GM19328 (cell line): ENCODE measurements around the gene SLC25A40.
"Not testable (repeated sequence)": the region's sequence is repeated elsewhere in the genome, so short reads cannot be mapped to it uniquely, and the experiment has no call there.

ENCODE experiments used
- ATAC-seq: cut with Tn5 transposase; IDR thresholded peaks from one replicate; pipeline ENCODE4 v1.9.1; 2021; ENCODE audit warnings: mild to moderate bottlenecking, moderate library complexity; ENCODE audit not compliant: unreplicated experiment

SLC25A40 gene

GRCh38 chr7:87872346-87872745 is 3.8 kb downstream of the SLC25A40 start:
- ATAC-seq: no peak

GRCh38 chr7:87870471-87870870 is 5.7 kb downstream of the SLC25A40 start:
- ATAC-seq: no peak

DNA sequence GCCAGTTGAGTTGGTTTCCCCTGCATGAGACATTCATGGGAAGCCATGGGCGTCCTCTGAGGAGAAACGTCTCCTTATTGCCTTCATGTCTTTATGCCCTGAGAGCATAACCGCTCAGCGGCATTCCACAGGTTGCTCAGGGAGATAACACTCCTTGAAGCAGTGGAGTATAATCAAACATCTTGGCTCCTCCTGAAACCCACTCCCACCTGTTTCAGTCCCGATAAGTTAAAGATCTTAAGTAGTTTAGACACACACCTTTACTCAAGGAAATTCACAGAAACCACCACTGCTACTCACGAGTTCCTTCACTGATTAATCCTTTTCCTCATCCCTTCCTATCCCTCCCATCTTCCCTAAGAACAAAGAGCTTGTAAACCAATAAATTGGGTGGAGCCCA is 9.6 kb downstream of the SLC25A40 start:
- not testable (repeated sequence) for ATAC-seq

DNA sequence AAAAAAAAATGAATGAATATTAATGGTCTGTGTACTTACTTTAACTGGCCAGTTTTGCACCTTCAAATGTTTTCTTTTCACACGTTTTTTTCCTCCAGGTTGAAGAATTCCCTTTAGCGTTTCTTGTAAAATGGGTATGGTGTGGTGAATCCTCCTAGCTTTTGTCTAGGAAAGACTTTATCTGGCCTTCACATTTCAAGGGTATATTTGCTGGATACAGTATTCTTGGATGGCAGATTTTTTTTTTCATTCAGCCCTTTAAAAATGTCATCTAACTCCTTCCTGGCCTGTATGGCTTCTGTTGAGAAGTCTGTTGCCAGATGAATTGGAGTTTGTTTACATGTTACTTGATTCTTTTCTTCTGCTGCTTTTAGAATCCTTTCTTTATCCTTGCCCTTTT is 10.1 kb downstream of the SLC25A40 start:
- no peak for ATAC-seq

DNA sequence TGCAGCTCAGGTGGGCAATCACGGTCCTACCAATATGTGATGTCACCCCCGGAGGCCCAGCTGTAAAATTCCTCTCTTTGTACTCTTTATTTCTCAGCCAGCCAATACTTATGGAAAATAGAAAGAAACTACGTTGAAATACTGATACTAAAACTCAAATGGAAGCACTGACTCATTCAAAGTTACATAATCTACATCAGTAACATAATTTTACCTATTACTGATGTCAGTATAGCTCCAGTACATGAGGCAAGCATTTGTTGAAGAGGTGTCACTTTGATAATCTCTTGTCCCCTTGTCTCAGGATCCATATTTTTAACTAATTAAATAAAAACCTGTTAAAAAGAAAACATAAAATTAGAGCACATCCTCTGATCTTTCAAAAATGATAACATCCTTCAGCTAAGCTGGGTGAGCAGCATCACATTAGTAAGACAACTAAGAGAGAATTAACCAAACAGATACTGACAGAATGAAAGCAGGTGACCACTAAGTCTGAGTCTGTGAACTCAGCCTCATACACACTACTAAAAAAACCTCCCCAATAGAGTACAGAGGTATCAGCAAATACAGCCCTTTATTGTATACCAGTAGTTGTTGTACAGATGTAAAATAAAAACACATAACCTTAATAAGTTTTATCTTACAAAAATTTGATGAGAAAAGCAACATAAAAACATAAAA is 17.6 kb downstream of the SLC25A40 start:
- no peak for ATAC-seq

- no peak for ATAC-seq
Observed at GRCh38 chr7:87853237-87853864, 22.8 kb downstream of the SLC25A40 start.

DNA sequence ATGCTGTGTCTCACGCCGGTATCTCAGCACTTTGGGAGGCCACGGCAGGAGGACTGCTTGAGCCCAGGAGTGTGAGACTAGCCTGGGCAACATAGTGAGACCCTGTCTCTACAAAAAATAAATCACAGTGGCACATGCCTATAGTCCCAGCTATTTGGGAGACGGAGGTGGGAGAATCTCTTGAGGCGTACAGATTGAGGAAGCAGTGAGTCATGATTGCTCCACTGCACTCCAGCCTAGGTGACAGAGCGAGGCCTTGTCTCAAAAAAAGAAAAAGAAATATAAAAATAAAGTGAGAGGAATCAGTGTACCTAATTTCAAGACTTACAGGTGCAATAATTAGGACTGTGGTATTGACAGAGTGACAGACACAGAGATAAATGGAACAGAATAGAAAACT is 23.9 kb downstream of the SLC25A40 start:
- no peak for ATAC-seq

- ATAC-seq: no peak
Observed at GRCh38 chr7:87850836-87851593, 25.1 kb downstream of the SLC25A40 start.

DNA sequence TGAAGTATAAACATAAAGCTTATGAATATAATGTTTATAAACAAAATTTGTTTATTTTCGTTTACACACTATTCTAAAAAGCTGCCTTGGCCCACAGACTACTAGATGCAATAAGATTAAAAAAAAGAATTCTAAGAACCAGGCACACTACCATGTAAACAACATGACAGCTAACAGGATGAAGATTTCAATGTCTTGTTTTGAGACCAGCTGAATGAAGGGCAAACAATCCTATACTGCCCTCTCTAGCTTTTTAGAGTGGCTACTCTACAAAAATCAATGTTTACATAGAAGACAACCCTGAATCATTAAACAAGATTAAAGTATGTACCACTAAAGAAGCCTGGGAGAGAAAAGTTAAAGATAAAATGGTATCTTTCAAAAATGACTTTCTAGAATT is 38.6 kb downstream of the SLC25A40 start:
- ATAC-seq: no peak

- ATAC-seq: no peak
Observed at GRCh38 chr7:87833130-87833529, 43.0 kb downstream of the SLC25A40 start.

DNA sequence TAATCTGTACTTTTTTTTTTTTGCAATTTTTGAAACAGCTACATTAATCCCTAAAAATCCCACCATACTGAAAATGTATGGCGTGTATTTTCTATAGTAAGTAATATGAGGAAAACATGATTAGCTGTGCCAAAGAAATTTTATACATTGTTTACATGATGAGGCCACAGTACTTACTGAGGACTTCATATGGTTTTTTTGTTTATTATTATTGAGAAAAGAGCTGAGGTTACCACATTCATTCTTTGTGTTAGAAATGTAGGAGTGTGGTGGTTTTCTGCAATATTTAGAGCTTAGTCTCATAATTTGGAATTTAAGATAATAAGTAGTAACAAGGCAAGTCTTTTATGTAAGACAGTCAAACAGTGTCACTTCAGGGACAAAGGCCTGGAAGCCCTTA is 45.1 kb downstream of the SLC25A40 start:
- ATAC-seq: no peak

DNA sequence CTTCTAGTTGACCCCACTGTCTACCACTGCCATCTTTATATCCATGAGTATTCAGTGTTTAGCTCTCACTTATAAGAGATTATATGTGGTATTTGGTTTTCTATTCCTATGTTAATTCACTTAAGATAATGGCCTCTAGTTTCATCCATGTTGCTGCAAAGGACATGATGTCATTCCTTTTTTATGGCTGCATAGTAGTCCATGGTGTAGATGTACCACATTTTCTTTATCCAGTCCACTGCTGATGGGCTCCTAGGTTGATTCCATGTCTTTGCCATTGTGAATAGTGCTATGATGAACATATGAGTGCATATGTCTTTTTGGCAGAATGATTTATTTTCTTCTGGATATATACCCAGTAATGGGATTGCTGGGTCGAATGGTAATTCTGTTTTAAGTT is 47.8 kb downstream of the SLC25A40 start:
- ATAC-seq: not testable (repeated sequence)

DNA sequence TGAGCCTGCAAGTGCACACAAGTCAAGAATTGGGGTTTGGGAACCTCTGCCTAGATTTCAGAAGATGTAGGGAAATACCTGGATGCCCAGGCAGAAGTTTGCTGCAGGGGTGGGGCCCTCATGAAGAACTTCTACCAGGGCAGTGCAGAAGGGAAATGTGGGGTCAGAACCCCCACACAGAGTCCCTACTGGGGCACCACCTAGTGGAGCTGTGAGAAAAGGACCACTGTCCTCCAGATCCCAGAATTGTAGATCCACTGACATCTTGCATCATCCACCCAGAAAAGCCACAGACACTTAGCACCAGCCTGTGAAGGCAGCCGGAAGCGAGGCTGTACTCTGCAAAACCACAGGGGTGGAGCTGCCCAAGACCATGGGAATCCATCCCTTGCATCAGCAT is 50.8 kb downstream of the SLC25A40 start:
- ATAC-seq: not testable (repeated sequence)

GRCh38 chr7:87822056-87822455 is 54.1 kb downstream of the SLC25A40 start:
- ATAC-seq: not testable (repeated sequence)

DNA sequence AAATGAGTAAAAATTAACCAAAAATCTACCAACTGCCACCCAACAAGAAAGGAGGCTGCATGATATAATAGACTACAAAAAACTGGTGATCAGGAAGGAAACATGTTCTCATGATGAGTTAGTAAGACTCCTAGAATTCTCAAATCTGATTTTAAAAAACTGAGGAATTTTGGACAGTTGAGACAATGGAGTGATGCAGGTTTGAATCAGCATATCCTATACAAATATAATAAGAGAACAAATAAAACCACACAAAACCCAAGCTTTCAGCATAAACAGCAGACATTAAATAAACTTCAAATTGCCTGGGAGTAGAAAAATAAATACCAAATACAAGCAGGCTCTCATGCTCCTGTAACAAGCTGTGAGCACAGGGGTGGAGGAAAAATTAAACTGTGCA is 57.8 kb downstream of the SLC25A40 start:
- ATAC-seq: no peak

GRCh38 chr7:87816389-87816788 is 59.8 kb downstream of the SLC25A40 start:
- no peak for ATAC-seq

GRCh38 chr7:87810726-87811125 is 65.4 kb downstream of the SLC25A40 start:
- no peak for ATAC-seq

GRCh38 chr7:87810130-87810529 is 66.0 kb downstream of the SLC25A40 start:
- no peak for ATAC-seq

DNA sequence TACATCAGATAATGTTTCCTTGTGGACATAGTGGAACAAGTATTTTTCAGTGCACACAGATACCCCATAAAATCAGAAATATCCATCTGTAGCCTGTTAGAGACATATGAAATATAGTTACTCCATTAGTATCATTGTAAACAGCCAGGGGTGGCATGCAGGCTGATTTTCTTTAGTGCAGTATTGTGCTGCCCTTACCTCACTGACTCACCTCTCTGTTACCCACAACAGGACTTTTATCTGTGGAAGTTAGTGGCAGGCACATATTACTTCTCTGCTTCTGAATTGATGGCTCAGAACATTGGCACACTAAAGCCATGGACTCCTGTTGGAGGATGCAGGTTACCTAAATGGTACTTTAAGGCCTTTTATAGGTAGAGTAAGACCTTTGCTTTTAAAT is 70.0 kb downstream of the SLC25A40 start:
- ATAC-seq: no peak

GRCh38 chr7:87797798-87798403 is 78.3 kb downstream of the SLC25A40 start:
- ATAC-seq: peak; percentile 89

DNA sequence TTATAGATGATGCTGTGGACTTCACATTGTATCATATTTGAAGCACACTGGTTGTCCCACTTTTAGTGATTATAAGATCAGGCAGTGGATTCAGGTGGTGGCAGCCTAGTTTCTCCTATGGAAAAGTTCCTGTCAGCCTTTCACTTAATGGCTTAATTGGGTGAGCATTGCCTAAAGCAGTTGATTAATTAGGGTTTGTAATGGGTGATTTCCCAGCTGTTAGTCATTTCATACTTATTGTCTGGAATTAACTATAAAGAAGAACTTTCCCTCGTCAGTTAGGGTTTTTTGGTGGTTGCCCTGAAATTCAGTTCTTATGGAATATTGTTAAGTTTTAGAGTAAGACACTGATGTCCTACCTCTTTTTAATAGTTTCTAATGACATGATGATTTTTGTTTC is 78.8 kb downstream of the SLC25A40 start:
- no peak for ATAC-seq
